Measurements from ENCODE around the gene HDAC5. TPM values are rescaled to one million over a fixed set of nuclear protein-coding genes. Genes with fewer than 3 reads are reported as not detected.

Gene HDAC5
- total RNA-seq, 1 experiment from 2014 or later, result 11.5 TPM

- in situ Hi-C loops (cut with HindIII; ENCODE audit: low pct_unique_long_range_greater_than_20kb, low sequenced_read_pairs), result no loop called here
Observed at GRCh38 chr17:44061446-44061845, 62.0 kb downstream of the HDAC5 start.

GRCh38 chr17:44059101-44059892, 64.1 kb downstream of the HDAC5 start:
- no peaks in the 10 kb centered on the region for H3K4me1 ChIP-seq (ENCODE audit: control insufficient read depth, insufficient read depth, low read length)
- intact Hi-C loops (cut with micrococcal nuclease; ENCODE audit: unreplicated experiment), result no loop called here
- no peaks in the 10 kb centered on the region for H3K27me3 ChIP-seq (ENCODE audit: control insufficient read depth, insufficient read depth, low read length)
- no peak for ATAC-seq
- H3K4me3 ChIP-seq (ENCODE audit: low read depth in 2 of 2, low read length in 2 of 2), result no peak overlapping the region
- POLR2A ChIA-PET, result interaction anchor here (0.5 kb wide), 1 partner anchor 47 kb away, joined by 6 read pairs; no protein-coding TSS in a partner anchor
- peaks cover 9% of the 10 kb centered on the region for H3K36me3 ChIP-seq (ENCODE audit: control insufficient read depth, insufficient read depth, low read length)
- no peak for DNase-seq (ENCODE audit: low read depth, low spot score)
- no TSS peak for BruUV-seq (replicated peaks)
- TF ChIP-seq TCF7L2 (IDR thresholded peaks at IDR 0.05; ENCODE audit: low read depth, low read length) (no peak), POLR2AphosphoS5 (IDR thresholded peaks at IDR 0.05; ENCODE audit: low read depth, low read length) (no peak)
- in situ Hi-C loops (cut with HindIII; ENCODE audit: low pct_unique_long_range_greater_than_20kb, low sequenced_read_pairs), result no loop called here
- H3K27ac ChIP-seq (ENCODE audit: low read length), result no peak overlapping the region
- no peaks in the 10 kb centered on the region for H3K9me3 ChIP-seq (ENCODE audit: control insufficient read depth, insufficient read depth, low read depth, low read length)
- CTCF ChIA-PET, result no interaction called here

More at GRCh38 chr17:44061446-44061845, 62.0 kb downstream of the HDAC5 start:
- no peak for DNase-seq (ENCODE audit: low read depth, low spot score)
- no peaks in the 10 kb centered on the region for H3K9me3 ChIP-seq (ENCODE audit: control insufficient read depth, insufficient read depth, low read depth, low read length)
- no peak overlapping the region for H3K4me3 ChIP-seq (ENCODE audit: low read depth in 2 of 2, low read length in 2 of 2)
- H3K27me3 ChIP-seq (ENCODE audit: control insufficient read depth, insufficient read depth, low read length), result no peaks in the 10 kb centered on the region
- H3K4me1 ChIP-seq (ENCODE audit: control insufficient read depth, insufficient read depth, low read length), result no peaks in the 10 kb centered on the region
- no peak overlapping the region for H3K27ac ChIP-seq (ENCODE audit: low read length)
- no peak for TF ChIP-seq SIN3A (IDR thresholded peaks at IDR 0.05; ENCODE audit: borderline replicate concordance, insufficient read depth, low read depth, low read length)
- no peak for TF ChIP-seq REST (IDR thresholded peaks at IDR 0.05; ENCODE audit: insufficient read depth in 1 of 2, low read depth in 2 of 2, low read length in 1 of 2)
- TF ChIP-seq POLR2AphosphoS5 (IDR thresholded peaks at IDR 0.05; ENCODE audit: low read depth, low read length), result no peak
- TF ChIP-seq CTCF (IDR thresholded peaks at IDR 0.05), result no peak
- TF ChIP-seq TCF7L2 (IDR thresholded peaks at IDR 0.05; ENCODE audit: low read depth, low read length), result no peak
- no peak for ATAC-seq
- POLR2A ChIA-PET, result no interaction called here
- BruUV-seq (replicated peaks), result no TSS peak
- peaks cover 9% of the 10 kb centered on the region for H3K36me3 ChIP-seq (ENCODE audit: control insufficient read depth, insufficient read depth, low read length)
- intact Hi-C loops (cut with micrococcal nuclease; ENCODE audit: unreplicated experiment), result no loop called here
- CTCF ChIA-PET, result no interaction called here
